ENCODE results near the gene DUSP18. TPM values are rescaled to one million over a fixed set of nuclear protein-coding genes. Genes with fewer than 3 reads are reported as not detected.

Gene DUSP18
- total and polyA plus RNA-seq, 9 of the 15 experiments (the other 6 are each of a cell fraction or from before 2014, with no cell fraction given), result 1.00 to 3.7 (median 1.5) TPM

DNA sequence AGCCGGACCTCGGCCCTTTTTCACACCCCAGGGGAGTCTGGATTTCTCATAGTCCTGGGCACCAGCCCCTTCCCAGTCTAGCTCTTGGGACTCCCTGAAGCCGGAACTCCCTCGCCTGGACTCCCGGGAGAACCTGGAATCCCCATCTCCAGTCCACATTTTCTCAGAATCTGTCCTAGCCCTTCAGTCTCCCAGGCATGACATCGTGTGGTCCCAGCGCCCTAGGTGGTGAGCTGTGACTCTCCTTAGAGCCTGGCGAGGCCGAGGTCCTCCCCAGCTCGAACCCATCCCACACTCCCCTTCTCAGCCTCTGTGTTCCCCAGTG, 673 bp upstream of the DUSP18 start (continued):
- TF ChIP-seq, protein P1, sequence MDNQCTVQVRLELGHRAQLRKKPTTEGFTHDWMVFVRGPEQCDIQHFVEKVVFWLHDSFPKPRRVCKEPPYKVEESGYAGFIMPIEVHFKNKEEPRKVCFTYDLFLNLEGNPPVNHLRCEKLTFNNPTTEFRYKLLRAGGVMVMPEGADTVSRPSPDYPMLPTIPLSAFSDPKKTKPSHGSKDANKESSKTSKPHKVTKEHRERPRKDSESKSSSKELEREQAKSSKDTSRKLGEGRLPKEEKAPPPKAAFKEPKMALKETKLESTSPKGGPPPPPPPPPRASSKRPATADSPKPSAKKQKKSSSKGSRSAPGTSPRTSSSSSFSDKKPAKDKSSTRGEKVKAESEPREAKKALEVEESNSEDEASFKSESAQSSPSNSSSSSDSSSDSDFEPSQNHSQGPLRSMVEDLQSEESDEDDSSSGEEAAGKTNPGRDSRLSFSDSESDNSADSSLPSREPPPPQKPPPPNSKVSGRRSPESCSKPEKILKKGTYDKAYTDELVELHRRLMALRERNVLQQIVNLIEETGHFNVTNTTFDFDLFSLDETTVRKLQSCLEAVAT (IDR thresholded peaks at IDR 0.05), result no peak
- TF ChIP-seq, protein P2, sequence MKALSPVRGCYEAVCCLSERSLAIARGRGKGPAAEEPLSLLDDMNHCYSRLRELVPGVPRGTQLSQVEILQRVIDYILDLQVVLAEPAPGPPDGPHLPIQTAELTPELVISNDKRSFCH (CRISPR knock-in tag; IDR thresholded peaks at IDR 0.05), result no peak
- TF ChIP-seq, protein P2 (tag; IDR thresholded peaks at IDR 0.05), result 0 out of 2 replicates have a peak, but pooled peaks have one; percentile 20
- TF ChIP-seq RBM39 (optimal IDR thresholded peaks at IDR 0.05; ENCODE audit: low read depth, low read length) (no peak), PPARD (CRISPR knock-in tag; IDR thresholded peaks at IDR 0.05) (no peak), HNRNPLL (IDR thresholded peaks at IDR 0.05; ENCODE audit: low read depth, low read length, poor library complexity, severe bottlenecking) (peak; percentile 37), STAT5B (CRISPR knock-in tag; IDR thresholded peaks at IDR 0.05) (no peak), MBD2 (IDR thresholded peaks at IDR 0.05; ENCODE audit: borderline replicate concordance, low read depth) (no peak), GTF2E2 (tag; IDR thresholded peaks at IDR 0.05) (no peak), PHF8 (IDR thresholded peaks at IDR 0.05; ENCODE audit: borderline replicate concordance, low read length) (no peak), ZBTB1 (CRISPR knock-in tag; IDR thresholded peaks at IDR 0.05; ENCODE audit: borderline replicate concordance, low read depth) (no peak), MYC (IDR thresholded peaks at IDR 0.05; ENCODE audit: low read depth, low read length) (no peak), MYC (CRISPR knock-in tag; IDR thresholded peaks at IDR 0.05; ENCODE audit: borderline replicate concordance, low read depth) (no peak), CEBPG (CRISPR knock-in tag; IDR thresholded peaks at IDR 0.05) (no peak), CEBPG (tag; conservative IDR thresholded peaks at IDR 0.05 in 1 of 2, IDR thresholded peaks at IDR 0.05 in 1 of 2) (no peak), ZNF79 (CRISPR knock-in tag; IDR thresholded peaks at IDR 0.05; ENCODE audit: low read depth) (no peak)

Data from K562 (cell line).